Trophoblast cell (in vitro differentiated cells and primary cell): ENCODE data around the gene ACTC1.
A peak's percentile ranks its signal among the peaks of the same experiment; 100 is the strongest.

ENCODE experiments used
- DNase-seq, 2 donors: peaks; one replicate each; pipeline ENCODE4 v3.0.0-alpha.2; 2016
- H2AFZ ChIP-seq: 2 replicates; pipeline ENCODE4 v1.6.1; 2013; ENCODE audit warnings: low read length, moderate library complexity, mild to moderate bottlenecking; ENCODE audit not compliant: insufficient read depth, poor library complexity
- H2AK5ac ChIP-seq: 2 replicates; pipeline ENCODE4 v1.6.1; 2013; ENCODE audit warnings: mild to moderate bottlenecking, low read length
- H2BK120ac ChIP-seq: 2 replicates; pipeline ENCODE4 v1.6.1; 2013; ENCODE audit warnings: low read length, mild to moderate bottlenecking, moderate library complexity; ENCODE audit not compliant: insufficient read depth, poor library complexity
- H2BK12ac ChIP-seq: 2 replicates; pipeline ENCODE4 v1.6.1; 2013; ENCODE audit warnings: mild to moderate bottlenecking, low read length, moderate library complexity
- H2BK5ac ChIP-seq: 2 replicates; pipeline ENCODE4 v1.6.1; 2013; ENCODE audit warnings: low read length, low read depth, moderate library complexity, mild to moderate bottlenecking; ENCODE audit not compliant: poor library complexity
- H3K14ac ChIP-seq: 2 replicates; pipeline ENCODE4 v1.6.1; 2013; ENCODE audit warnings: mild to moderate bottlenecking, low read length
- H3K18ac ChIP-seq: 2 replicates; pipeline ENCODE4 v1.6.1; 2013; ENCODE audit warnings: mild to moderate bottlenecking, low read length
- H3K23ac ChIP-seq: 2 replicates; pipeline ENCODE4 v1.6.1; 2013; ENCODE audit warnings: low read length
- H3K27ac ChIP-seq: 2 replicates; pipeline ENCODE4 v1.5.1; 2013; ENCODE audit warnings: low read depth, mild to moderate bottlenecking, inconsistent platforms, low read length, moderate library complexity
- H3K27me3 ChIP-seq: 2 replicates; pipeline ENCODE4 v1.6.1; 2013; ENCODE audit warnings: inconsistent platforms, mild to moderate bottlenecking, low read length, moderate library complexity; ENCODE audit not compliant: insufficient read depth
- H3K36me3 ChIP-seq, 2 experiments: 1 replicate in 1 of 2; 2 replicates in 1 of 2; pipeline ENCODE4 v1.6.1; 2013; ENCODE audit warnings: low read length in 2 of 2, mild to moderate bottlenecking in 2 of 2, moderate library complexity in 1 of 2; ENCODE audit not compliant: insufficient read depth in 2 of 2, control insufficient read depth in 1 of 2
- H3K4ac ChIP-seq: 2 replicates; pipeline ENCODE4 v1.6.1; 2013; ENCODE audit warnings: low read depth, mild to moderate bottlenecking, low read length, moderate library complexity
- H3K4me1 ChIP-seq, 2 experiments: 1 replicate in 1 of 2; 2 replicates in 1 of 2; pipeline ENCODE4 v1.6.1; 2013; ENCODE audit warnings: low read length in 2 of 2, mild to moderate bottlenecking in 2 of 2, moderate library complexity in 1 of 2; ENCODE audit not compliant: insufficient read depth in 2 of 2, control insufficient read depth in 1 of 2
- H3K4me2 ChIP-seq: 2 replicates; pipeline ENCODE4 v1.6.1; 2013; ENCODE audit warnings: inconsistent platforms, mild to moderate bottlenecking, low read length, moderate library complexity
- H3K4me3 ChIP-seq: 2 replicates; pipeline ENCODE4 v1.5.1; 2013; ENCODE audit warnings: mild to moderate bottlenecking, low read depth, low read length, inconsistent platforms
- H3K79me1 ChIP-seq: one replicate; pipeline ENCODE4 v1.6.1; 2013; ENCODE audit warnings: low read length
- H3K79me2 ChIP-seq: 2 replicates; pipeline ENCODE4 v1.6.1; 2013; ENCODE audit warnings: low read length, mild to moderate bottlenecking; ENCODE audit not compliant: control insufficient read depth, insufficient read depth, poor library complexity
- H3K9ac ChIP-seq: 2 replicates; pipeline ENCODE4 v1.6.1; 2013; ENCODE audit warnings: mild to moderate bottlenecking, low read length
- H3K9me3 ChIP-seq: 2 replicates; pipeline ENCODE4 v1.6.1; 2013; ENCODE audit warnings: low read depth, mild to moderate bottlenecking, control low read depth, inconsistent platforms, low read length; ENCODE audit not compliant: insufficient read depth
- H4K12ac ChIP-seq: 2 replicates; pipeline ENCODE4 v1.6.1; 2013; ENCODE audit warnings: low read depth, mild to moderate bottlenecking, low read length, moderate library complexity
- H4K8ac ChIP-seq: 2 replicates; pipeline ENCODE4 v1.6.1; 2013; ENCODE audit warnings: low read depth, mild to moderate bottlenecking, low read length, moderate library complexity
- H4K91ac ChIP-seq: one replicate; pipeline ENCODE4 v1.6.1; 2013; ENCODE audit warnings: low read depth, mild to moderate bottlenecking, low read length, moderate library complexity
- WGBS: extraction: QIAGEN DNeasy Blood & Tissue Kit; methylation state at CpG from one replicate; pipeline ENCODE4 v1.1.7; 2013; ENCODE audit warnings: missing lambda C conversion rate; ENCODE audit not compliant: insufficient read length, insufficient coverage; ENCODE audit errors: extremely low coverage; 5-methylcytosine and 5-hydroxymethylcytosine counted together

The ACTC1 gene

GRCh38 chr15:34780725-34781124, 14.6 kb downstream of the ACTC1 start:
- no peak overlapping the region for H2BK120ac ChIP-seq
- no peak overlapping the region for H2BK12ac ChIP-seq
- no peaks in the 10 kb centered on the region for H3K9me3 ChIP-seq
- no peaks in the 10 kb centered on the region for H3K36me3 ChIP-seq
- H3K4me2 ChIP-seq = no peak overlapping the region
- H3K4me3 ChIP-seq = no peak overlapping the region
- H2BK5ac ChIP-seq = no peak overlapping the region
- H3K79me1 ChIP-seq = no peaks in the 10 kb centered on the region
- H3K14ac ChIP-seq = no peak overlapping the region
- no peak overlapping the region for H3K27ac ChIP-seq
- H3K79me2 ChIP-seq = no peaks in the 10 kb centered on the region
- WGBS = no CpG with 5 or more reads among the region's 2 CpGs
- H3K23ac ChIP-seq = no peak overlapping the region
- no peak overlapping the region for H2AK5ac ChIP-seq
- H2AFZ ChIP-seq = no peak overlapping the region
- no peak overlapping the region for H4K8ac ChIP-seq
- H4K12ac ChIP-seq = no peak overlapping the region
- DNase-seq = no peak
- no peaks in the 10 kb centered on the region for H3K4me1 ChIP-seq
- H3K4ac ChIP-seq = no peak overlapping the region
- no peak overlapping the region for H3K18ac ChIP-seq
- H4K91ac ChIP-seq = no peak overlapping the region
- H3K9ac ChIP-seq = no peak overlapping the region
- H3K27me3 ChIP-seq = no peaks in the 10 kb centered on the region

- no peak overlapping the region for H3K4me2 ChIP-seq
- no peak overlapping the region for H3K14ac ChIP-seq
- no peak overlapping the region for H3K27ac ChIP-seq
- no peak for DNase-seq
- no peak overlapping the region for H2AFZ ChIP-seq
- H3K4me3 ChIP-seq = no peak overlapping the region
- H3K4me1 ChIP-seq = no peaks in the 10 kb centered on the region
- H3K36me3 ChIP-seq = no peaks in the 10 kb centered on the region
- no peak overlapping the region for H3K18ac ChIP-seq
- no peak overlapping the region for H4K12ac ChIP-seq
- H3K23ac ChIP-seq = no peak overlapping the region
- no peak overlapping the region for H2BK12ac ChIP-seq
- no peak overlapping the region for H2BK5ac ChIP-seq
- H4K91ac ChIP-seq = no peak overlapping the region
- H2AK5ac ChIP-seq = no peak overlapping the region
- H3K27me3 ChIP-seq = no peaks in the 10 kb centered on the region
- H2BK120ac ChIP-seq = no peak overlapping the region
- H3K9me3 ChIP-seq = no peaks in the 10 kb centered on the region
- no peak overlapping the region for H3K4ac ChIP-seq
- no peaks in the 10 kb centered on the region for H3K79me1 ChIP-seq
- no peak overlapping the region for H3K9ac ChIP-seq
- no peaks in the 10 kb centered on the region for H3K79me2 ChIP-seq
- H4K8ac ChIP-seq = no peak overlapping the region
- no CpG with 5 or more reads among the region's 2 CpGs for WGBS
Measured at GRCh38 chr15:34776606-34777105, 18.7 kb downstream of the ACTC1 start.

- no peak overlapping the region for H4K91ac ChIP-seq
- H2BK5ac ChIP-seq = no peak overlapping the region
- H3K27me3 ChIP-seq = no peaks in the 10 kb centered on the region
- no peak overlapping the region for H2AK5ac ChIP-seq
- H3K9ac ChIP-seq = peak overlapping the region; percentile 27
- no peak overlapping the region for H2BK12ac ChIP-seq
- H3K79me1 ChIP-seq = no peaks in the 10 kb centered on the region
- H3K23ac ChIP-seq = no peak overlapping the region
- H3K4me1 ChIP-seq = no peaks in the 10 kb centered on the region
- no peak overlapping the region for H3K18ac ChIP-seq
- H2BK120ac ChIP-seq = no peak overlapping the region
- no peak overlapping the region for H4K8ac ChIP-seq
- no peaks in the 10 kb centered on the region for H3K36me3 ChIP-seq
- H3K4ac ChIP-seq = no peak overlapping the region
- H3K4me3 ChIP-seq = no peak overlapping the region
- no peak overlapping the region for H3K4me2 ChIP-seq
- WGBS = no CpG with 5 or more reads among the region's 2 CpGs
- no peak overlapping the region for H4K12ac ChIP-seq
- no peaks in the 10 kb centered on the region for H3K79me2 ChIP-seq
- H3K14ac ChIP-seq = no peak overlapping the region
- no peak overlapping the region for H2AFZ ChIP-seq
- no peaks in the 10 kb centered on the region for H3K9me3 ChIP-seq
- no peak for DNase-seq
- H3K27ac ChIP-seq = no peak overlapping the region
Measured at GRCh38 chr15:34773917-34774316, 21.4 kb downstream of the ACTC1 start.

GRCh38 chr15:34773013-34773412, 22.3 kb downstream of the ACTC1 start:
- H3K4ac ChIP-seq = no peak overlapping the region

More at GRCh38 chr15:34773013-34773412, 22.3 kb downstream of the ACTC1 start:
- no peak overlapping the region for H4K8ac ChIP-seq
- no peak overlapping the region for H3K4me3 ChIP-seq
- no peak overlapping the region for H4K91ac ChIP-seq
- H3K23ac ChIP-seq = no peak overlapping the region
- H3K79me1 ChIP-seq = no peaks in the 10 kb centered on the region
- H3K9me3 ChIP-seq = no peaks in the 10 kb centered on the region
- no peaks in the 10 kb centered on the region for H3K36me3 ChIP-seq
- H3K9ac ChIP-seq = no peak overlapping the region
- H3K27me3 ChIP-seq = no peaks in the 10 kb centered on the region
- no peak for DNase-seq
- no peak overlapping the region for H2BK120ac ChIP-seq
- no peak overlapping the region for H3K14ac ChIP-seq
- no peak overlapping the region for H2BK5ac ChIP-seq
- H3K18ac ChIP-seq = no peak overlapping the region
- no peak overlapping the region for H3K27ac ChIP-seq
- no peak overlapping the region for H4K12ac ChIP-seq
- H3K4me2 ChIP-seq = no peak overlapping the region
- no peak overlapping the region for H2AFZ ChIP-seq
- H2AK5ac ChIP-seq = no peak overlapping the region
- H3K4me1 ChIP-seq = no peaks in the 10 kb centered on the region
- no peaks in the 10 kb centered on the region for H3K79me2 ChIP-seq
- no peak overlapping the region for H2BK12ac ChIP-seq
